HG02884 (cell line): ENCODE data around the gene SLC35B4.

Experiments
- ATAC-seq: cut with Tn5 transposase; IDR thresholded peaks from one replicate; pipeline ENCODE4 v1.9.1; 2021; ENCODE audit warnings: mild to moderate bottlenecking, moderate library complexity; ENCODE audit not compliant: unreplicated experiment

Gene SLC35B4

GRCh38 chr7:134332892-134333291 lies 16.2 kb upstream of the SLC35B4 start:
- ATAC-seq = no peak

GRCh38 chr7:134331393-134331792 lies 14.7 kb upstream of the SLC35B4 start:
- ATAC-seq = no peak

DNA sequence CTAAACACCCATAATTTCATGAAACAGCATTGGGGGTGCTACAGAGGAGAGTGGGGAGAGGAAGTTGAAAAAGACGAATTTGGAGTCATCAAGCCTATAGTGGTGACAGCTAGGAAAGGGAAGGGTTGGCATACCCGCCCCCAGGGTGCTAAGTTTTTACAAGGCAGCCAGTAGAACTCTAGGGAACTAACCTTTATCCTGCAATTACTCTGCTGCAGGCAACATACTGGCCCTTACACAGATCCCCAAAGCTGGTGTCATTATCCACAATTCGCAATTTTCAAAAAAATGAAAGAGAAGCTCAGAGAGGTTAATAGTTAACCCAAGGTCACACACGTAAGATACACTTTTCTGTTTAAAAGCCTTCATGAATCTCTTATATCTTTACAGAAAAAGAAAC lies 14.2 kb upstream of the SLC35B4 start:
- no peak for ATAC-seq

DNA sequence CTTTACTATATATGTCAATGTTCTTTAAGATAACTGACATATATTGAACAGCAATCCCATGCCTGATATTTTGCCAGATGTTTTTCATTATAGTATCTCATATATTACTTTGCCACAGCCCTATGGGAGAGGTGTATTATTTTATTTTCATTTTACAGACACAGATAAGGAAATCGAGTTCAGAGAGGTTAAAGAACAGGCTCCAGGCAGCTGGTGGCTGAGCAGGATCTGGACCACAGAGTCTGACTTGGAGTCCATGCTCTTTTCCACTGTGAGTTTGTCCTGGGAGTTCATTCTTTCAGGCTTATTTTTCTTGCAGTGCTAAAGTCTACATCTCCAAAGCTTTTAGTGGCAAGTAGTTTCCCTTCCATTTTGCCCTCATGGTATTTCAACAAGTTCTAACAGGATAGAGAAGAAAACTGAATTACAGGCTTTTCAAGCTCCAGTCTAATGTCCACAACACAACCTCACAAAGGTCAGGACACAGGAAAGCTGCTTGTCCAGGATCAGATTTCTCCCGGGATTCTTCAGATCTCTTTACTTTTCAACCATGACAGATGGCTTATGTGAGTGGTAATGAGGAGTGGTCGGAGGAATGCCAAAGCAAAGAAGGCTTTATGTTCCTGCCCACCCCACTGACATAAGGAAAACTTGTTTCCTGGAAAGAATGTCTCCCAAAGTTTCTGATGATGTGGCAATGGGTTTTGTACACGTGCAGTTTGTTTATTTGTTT lies 13.1 kb upstream of the SLC35B4 start:
- ATAC-seq = no peak

GRCh38 chr7:134328900-134329299 lies 12.2 kb upstream of the SLC35B4 start:
- peak; percentile 47 for ATAC-seq

DNA sequence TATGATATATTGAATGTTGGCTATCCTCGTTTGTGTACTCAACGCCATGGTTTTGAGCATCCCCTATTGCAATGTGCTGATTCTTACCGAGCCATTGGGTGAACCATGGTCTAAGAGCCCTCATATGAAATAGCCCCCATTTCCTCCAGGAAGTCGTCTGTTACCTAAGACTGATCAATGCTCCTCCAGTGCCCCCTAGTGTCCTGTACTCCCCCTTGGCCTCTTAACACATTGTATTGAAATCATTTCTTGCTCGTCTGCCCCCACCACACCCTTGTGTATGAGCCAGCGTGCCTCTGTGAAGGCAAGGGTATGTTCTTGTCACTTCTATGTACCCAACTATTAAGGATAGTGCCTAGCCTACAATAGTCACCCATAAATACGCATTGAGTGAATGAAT lies 11.2 kb upstream of the SLC35B4 start:
- ATAC-seq = peak; percentile 50

- ATAC-seq = no peak
Measured at GRCh38 chr7:134324107-134324506, 7.4 kb upstream of the SLC35B4 start.

DNA sequence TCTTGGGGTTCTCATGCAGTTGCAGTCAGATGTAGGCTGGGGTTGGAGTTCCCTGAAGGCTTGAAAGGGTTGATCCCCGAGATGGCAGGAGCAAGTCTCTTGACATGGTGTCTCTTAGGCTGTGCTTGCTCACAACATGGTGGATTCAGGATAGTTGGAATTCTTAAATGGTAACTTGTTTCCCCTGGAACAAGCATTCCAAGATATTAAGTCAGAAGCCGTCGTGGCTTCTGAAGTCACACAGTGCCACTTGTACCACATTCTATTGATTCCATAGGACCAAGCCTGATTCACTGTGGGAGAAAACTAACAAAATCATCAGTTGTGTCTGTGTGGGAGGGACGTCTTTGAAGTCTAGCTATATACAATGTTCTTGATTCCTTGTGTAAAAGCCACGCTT lies 3.5 kb upstream of the SLC35B4 start:
- ATAC-seq = no peak

- ATAC-seq = no peak
Measured at GRCh38 chr7:134318443-134318842, 1.7 kb upstream of the SLC35B4 start.

DNA sequence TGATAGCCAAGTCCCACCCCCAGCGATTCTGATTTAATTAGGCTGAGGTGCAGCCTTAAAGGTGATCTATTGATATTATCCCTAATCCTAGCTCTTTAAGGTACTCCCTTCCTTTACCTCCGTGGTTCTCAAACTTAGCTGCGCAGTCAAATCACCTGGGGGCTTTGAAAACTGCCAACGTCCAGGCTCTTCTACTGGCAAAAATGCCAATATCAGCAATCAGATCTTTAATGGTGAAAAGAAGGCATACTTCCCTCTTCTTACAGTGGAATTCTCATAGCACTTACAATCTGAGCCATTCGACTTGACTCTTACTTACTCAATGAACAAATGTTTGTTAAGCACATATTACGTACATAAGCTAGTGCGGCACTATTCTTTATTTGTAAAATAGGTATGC lies 704 bp upstream of the SLC35B4 start:
- ATAC-seq = no peak

DNA sequence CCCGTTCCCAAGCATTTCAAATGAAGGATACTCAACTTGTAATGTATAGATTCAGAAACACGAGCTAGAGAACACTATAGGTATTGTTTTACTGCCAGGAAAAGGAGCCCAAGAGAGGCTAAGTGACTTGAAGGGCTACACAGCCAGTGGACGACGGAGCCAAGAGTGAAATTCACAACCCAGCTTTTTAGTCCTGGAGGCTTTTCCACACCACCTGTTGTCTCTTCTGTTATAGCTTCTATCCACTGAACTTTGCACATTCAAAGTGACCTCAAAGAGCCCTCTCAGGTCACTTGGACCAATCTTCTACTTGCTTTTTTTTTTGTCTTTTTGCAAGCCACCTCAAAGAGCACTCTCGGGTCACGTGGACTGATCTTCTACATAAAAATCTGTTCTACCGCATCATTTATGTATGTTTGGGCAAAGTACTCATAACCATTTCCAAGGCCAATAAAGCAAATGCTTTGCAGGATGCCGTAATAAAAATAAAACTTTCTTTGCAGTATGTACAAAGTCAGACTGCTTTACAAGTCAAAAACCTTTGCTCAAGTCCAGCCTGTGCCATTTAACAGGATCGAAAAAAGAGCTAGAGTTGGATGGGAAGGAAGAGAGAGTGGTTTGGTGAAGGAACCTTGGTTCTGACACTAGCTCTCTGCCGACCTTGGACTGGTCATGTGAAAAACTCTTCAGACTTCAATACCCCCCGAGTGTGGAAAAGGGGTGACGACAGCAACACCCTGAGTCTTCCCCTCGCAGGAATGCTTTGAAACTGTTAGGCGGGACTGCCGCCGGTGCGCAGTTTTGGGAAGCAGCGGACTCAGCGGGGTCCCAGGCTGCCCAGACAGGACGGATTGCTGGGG lies 821 bp downstream of the SLC35B4 start:
- no peak for ATAC-seq

DNA sequence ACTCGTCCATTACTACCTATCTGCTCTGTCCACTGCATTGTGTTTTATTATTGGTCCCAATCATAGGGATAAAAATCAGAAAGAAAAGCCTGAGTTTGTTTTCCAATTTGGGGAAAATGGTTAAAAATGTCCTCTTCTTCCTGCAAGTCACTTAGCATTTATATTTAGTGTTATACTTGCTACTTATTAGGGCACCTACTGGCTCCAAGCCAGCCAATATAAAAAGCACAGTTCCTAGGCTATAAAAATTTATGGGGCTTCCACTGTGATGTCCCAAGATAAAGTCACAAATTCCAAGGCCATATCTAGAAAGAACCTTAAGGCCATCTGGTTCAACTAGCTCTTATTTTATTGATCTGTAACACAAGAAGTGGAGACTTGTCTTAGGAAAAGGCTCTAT lies 3.2 kb downstream of the SLC35B4 start:
- no peak for ATAC-seq

GRCh38 chr7:134312717-134313116 lies 4.0 kb downstream of the SLC35B4 start:
- ATAC-seq = no peak

DNA sequence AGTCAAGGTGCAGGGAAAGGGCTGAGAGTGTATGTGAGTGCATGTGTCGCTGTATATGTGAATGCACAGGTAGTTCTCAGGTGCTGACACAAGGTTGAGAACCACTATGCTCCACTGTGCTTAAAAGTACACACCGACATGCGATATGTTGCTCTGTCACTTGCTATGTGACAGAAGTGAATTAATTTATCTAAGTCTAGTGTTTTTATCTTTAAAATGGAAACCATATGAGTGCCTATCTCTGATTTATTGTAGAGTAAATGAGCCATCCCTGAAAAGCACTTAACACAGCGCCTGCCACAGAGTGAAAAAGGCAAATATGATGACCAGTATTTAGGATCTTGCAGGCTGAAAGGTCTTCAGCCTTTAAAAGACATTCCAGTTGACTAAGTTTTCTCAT lies 4.9 kb downstream of the SLC35B4 start:
- ATAC-seq = no peak

DNA sequence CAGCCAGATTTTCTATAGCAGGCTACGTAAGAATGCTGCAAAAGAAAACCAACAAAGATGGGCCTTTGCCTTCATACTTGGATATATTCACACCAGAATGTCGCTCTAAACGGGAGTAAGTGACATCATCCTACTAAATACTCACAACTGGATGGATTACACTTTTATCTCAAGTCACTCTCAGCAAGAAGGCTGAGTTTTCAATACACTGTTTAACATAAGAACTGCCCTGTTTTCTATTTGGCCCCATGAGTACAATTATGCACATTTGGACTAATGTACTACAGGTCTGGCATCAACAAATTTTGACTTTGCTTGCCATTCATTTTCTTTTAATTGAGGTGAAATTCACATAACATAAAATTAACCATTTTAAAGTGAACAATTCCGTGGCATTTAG lies 8.2 kb downstream of the SLC35B4 start:
- ATAC-seq = no peak

- no peak for ATAC-seq
Measured at GRCh38 chr7:134307320-134307719, 9.4 kb downstream of the SLC35B4 start.

GRCh38 chr7:134302120-134302519 lies 14.6 kb downstream of the SLC35B4 start:
- no peak for ATAC-seq

DNA sequence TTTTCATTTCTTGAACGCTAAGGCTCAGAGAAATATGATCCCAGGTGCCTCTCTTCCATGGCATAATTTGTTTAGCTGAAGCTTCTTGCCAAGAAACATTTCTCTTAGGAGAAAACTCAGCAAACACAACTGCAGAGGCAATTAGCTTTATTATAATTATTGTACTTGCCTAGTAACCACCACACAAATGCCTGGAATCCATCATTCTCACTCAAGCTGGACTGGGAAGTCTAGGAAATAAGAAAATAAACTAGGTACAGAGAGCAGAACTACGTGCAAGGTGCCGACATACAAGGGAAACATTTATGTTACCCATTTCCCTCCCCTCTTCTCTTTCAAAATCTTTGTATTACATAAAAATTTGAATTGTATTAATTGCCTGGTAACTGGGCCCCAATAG lies 15.1 kb downstream of the SLC35B4 start:
- no peak for ATAC-seq

- no peak for ATAC-seq
Measured at GRCh38 chr7:134300988-134301387, 15.7 kb downstream of the SLC35B4 start.

- no peak for ATAC-seq
Measured at GRCh38 chr7:134298902-134299683, 17.6 kb downstream of the SLC35B4 start.

GRCh38 chr7:134297489-134297888 lies 19.2 kb downstream of the SLC35B4 start:
- ATAC-seq = no peak
